GM12801 (cell line): Measurements from ENCODE around the gene GRHL1.

Experiments used
- CTCF ChIP-seq: IDR thresholded peaks from one replicate; pipeline ENCODE4 v1.5.1; 2011; ENCODE audit warnings: control low read depth; ENCODE audit not compliant: insufficient read length; ENCODE audit errors: extremely low read depth

GRHL1 gene

GRCh38 chr2:10030311-10030736 lies 78.8 kb downstream of the GRHL1 start:
- no peak for TF ChIP-seq CTCF

- no peak for TF ChIP-seq CTCF
Observed at GRCh38 chr2:10031886-10032745, 80.6 kb downstream of the GRHL1 start.

GRCh38 chr2:10032746-10033105 lies 81.2 kb downstream of the GRHL1 start:
- no peak for TF ChIP-seq CTCF

- TF ChIP-seq CTCF: no peak
Observed at GRCh38 chr2:10033251-10034006, 81.9 kb downstream of the GRHL1 start.

GRCh38 chr2:10034333-10035052 lies 83.0 kb downstream of the GRHL1 start:
- TF ChIP-seq CTCF: no peak

- TF ChIP-seq CTCF: no peak
Observed at GRCh38 chr2:10035053-10035422, 83.5 kb downstream of the GRHL1 start.

GRCh38 chr2:10035633-10036032 lies 84.1 kb downstream of the GRHL1 start:
- no peak for TF ChIP-seq CTCF
